BJ (cell line): ENCODE results near the gene ZNF181. TPM values are rescaled to one million over a fixed set of nuclear protein-coding genes. Genes with fewer than 3 reads are reported as not detected.

Experiments
- CTCF ChIA-PET: fragments of 350-600 bp; formaldehyde crosslinking; extraction: SDS; loops from one replicate; lab custom pipeline; 2021; ENCODE audit warnings: antibody characterized with exemption, inconsistent platforms; lab: Yijun Ruan, JAX
- POLR2A ChIA-PET: fragments of 300-600 bp; sonication (Branson Sonifier 250); formaldehyde crosslinking; extraction: SDS; loops from one replicate; lab custom pipeline; 2021; ENCODE audit warnings: antibody characterized with exemption; lab: Charles Lee
- DNase-seq: peaks from one replicate; pipeline ENCODE4 v3.0.0-alpha.2; 2011; ENCODE audit warnings: low read depth
- H3K27me3 ChIP-seq: 2 replicates; pipeline ENCODE4 v1.6.0; 2011; ENCODE audit warnings: low read length; ENCODE audit not compliant: control insufficient read depth, insufficient read depth
- H3K36me3 ChIP-seq: 2 replicates; pipeline ENCODE4 v1.5.1; 2011; ENCODE audit warnings: low read length; ENCODE audit not compliant: control insufficient read depth, insufficient read depth
- H3K4me3 ChIP-seq: 2 replicates; pipeline ENCODE4 v1.5.1; 2011; ENCODE audit warnings: low read depth, mild to moderate bottlenecking, control low read depth, low read length
- CTCF ChIP-seq: IDR thresholded peaks from 2 replicates; pipeline ENCODE4 v1.5.1; 2011; ENCODE audit warnings: low read depth, mild to moderate bottlenecking, control low read depth, inconsistent platforms, low read length, moderate library complexity; ENCODE audit not compliant: insufficient read depth
- polyA plus RNA-seq: library from polyadenylated mRNA; depleted of rRNA; stranded (reverse); fragments of >200 nt; gene quantifications from 2 replicates; pipeline ENCODE4 v1.2.3, GENCODE V29; 2011

Gene ZNF181
- polyA plus RNA-seq, 1 experiment = 3.2 TPM

DNA sequence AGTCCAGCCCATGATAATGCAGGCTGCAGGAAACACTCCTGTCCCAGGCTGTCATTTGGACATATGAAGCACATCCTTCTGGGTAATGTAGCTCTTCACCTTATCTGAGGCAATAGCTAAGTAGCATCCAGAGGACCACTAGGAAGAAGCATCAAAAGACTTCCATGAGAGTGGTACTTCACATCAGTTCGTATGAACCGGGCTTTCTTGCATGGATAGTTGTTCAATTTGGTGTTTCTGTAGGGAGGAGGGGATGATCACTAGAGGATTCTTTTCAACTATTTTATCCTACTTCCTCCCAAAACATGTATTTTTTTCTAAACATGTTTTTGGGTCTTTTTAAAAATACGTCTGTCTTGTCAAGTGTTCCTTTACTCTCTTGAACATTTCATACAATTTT lies 43.7 kb upstream of the ZNF181 start:
- ChIA-PET POLR2A (no interaction called here), CTCF (no interaction called here)
- H3K4me3 ChIP-seq = no peak overlapping the region
- no peaks in the 10 kb centered on the region for H3K36me3 ChIP-seq
- no peak for DNase-seq
- TF ChIP-seq CTCF = no peak
- H3K27me3 ChIP-seq = no peaks in the 10 kb centered on the region

- no peak for DNase-seq
- ChIA-PET POLR2A (no interaction called here), CTCF (no interaction called here)
- no peaks in the 10 kb centered on the region for H3K36me3 ChIP-seq
- H3K4me3 ChIP-seq = no peak overlapping the region
- no peak for TF ChIP-seq CTCF
- no peaks in the 10 kb centered on the region for H3K27me3 ChIP-seq
Measured at GRCh38 chr19:34692549-34692948, 41.5 kb upstream of the ZNF181 start.

- POLR2A ChIA-PET = no interaction called here
- Histone ChIP-seq H3K36me3 (no peaks in the 10 kb centered on the region), H3K27me3 (no peaks in the 10 kb centered on the region), H3K4me3 (no peak overlapping the region)
- no peak for TF ChIP-seq CTCF
- DNase-seq = no peak
- CTCF ChIA-PET = interaction anchor here (1.1 kb wide), 1 partner anchor 68 kb away, joined by 3 read pairs; no protein-coding TSS in a partner anchor
Measured at GRCh38 chr19:34707661-34708060, 26.4 kb upstream of the ZNF181 start.

DNA sequence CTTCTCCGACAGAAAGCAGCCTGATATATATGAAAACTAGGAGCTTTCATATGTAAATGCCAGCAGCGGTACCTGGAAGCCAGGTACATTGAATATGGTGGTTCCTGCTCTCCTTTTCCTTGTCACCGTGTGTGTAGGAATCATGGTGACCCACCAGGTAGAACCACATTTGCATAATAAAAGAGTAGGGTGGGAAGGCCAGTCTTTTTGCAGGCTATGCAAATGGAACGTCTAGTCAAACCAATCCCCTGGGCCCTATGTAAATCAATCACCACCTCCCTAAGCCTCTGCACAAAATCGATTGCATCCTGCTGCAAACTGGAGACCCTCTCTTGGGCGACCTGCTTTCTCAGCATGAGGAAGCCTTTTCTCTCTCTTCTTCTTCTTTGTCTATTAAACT lies 22.2 kb upstream of the ZNF181 start:
- H3K4me3 ChIP-seq = no peak overlapping the region
- ChIA-PET POLR2A (no interaction called here), CTCF (interaction anchor here (0.6 to 5.8 kb wide), 8 partner anchors 15 to 91 kb away, joined by 3 to 69 read pairs (median 4); no protein-coding TSS in a partner anchor)
- TF ChIP-seq CTCF = no peak
- no peak for DNase-seq
- H3K36me3 ChIP-seq = no peaks in the 10 kb centered on the region
- no peaks in the 10 kb centered on the region for H3K27me3 ChIP-seq

- Histone ChIP-seq H3K36me3 (no peaks in the 10 kb centered on the region), H3K4me3 (no peak overlapping the region), H3K27me3 (no peaks in the 10 kb centered on the region)
- TF ChIP-seq CTCF = peak; percentile 50
- ChIA-PET CTCF (interaction anchor here (0.6 to 5.8 kb wide), 12 partner anchors 9 to 236 kb away, joined by 3 to 69 read pairs (median 3); no protein-coding TSS in a partner anchor), POLR2A (no interaction called here)
- DNase-seq = peak; percentile 10
Measured at GRCh38 chr19:34712395-34713261, 21.4 kb upstream of the ZNF181 start.
